Measurements from ENCODE around the gene ZC3H12A.
"Not testable (repeated sequence)": the region's sequence is repeated elsewhere in the genome, so short reads cannot be mapped to it uniquely, and the experiment has no call there.

ZC3H12A gene

GRCh38 chr1:37502791-37503190 is 28.4 kb downstream of the ZC3H12A start:
- DNase-seq, result not testable (repeated sequence)

- DNase-seq, result no peak
Observed at GRCh38 chr1:37506740-37507139, 32.4 kb downstream of the ZC3H12A start.

- peak; percentile 78 for DNase-seq
Observed at GRCh38 chr1:37509181-37509580, 34.8 kb downstream of the ZC3H12A start.

GRCh38 chr1:37513795-37514349 is 39.5 kb downstream of the ZC3H12A start:
- DNase-seq, result peak; percentile 38

GRCh38 chr1:37514350-37515184 is 40.2 kb downstream of the ZC3H12A start, which contains the start of gene MEAF6:
Gene MEAF6 (minus strand): TSS chr1:37514766. CDS start chr1:37514746, 20 bp downstream.
- DNase-seq, result peak; percentile 93

- DNase-seq, result peak; percentile 16
Observed at GRCh38 chr1:37515185-37516034, 41.0 kb downstream of the ZC3H12A start.

- DNase-seq, result no peak
Observed at GRCh38 chr1:37517569-37517968, 43.2 kb downstream of the ZC3H12A start.

- not testable (repeated sequence) for DNase-seq
Observed at GRCh38 chr1:37518241-37518640, 43.9 kb downstream of the ZC3H12A start.

- not testable (repeated sequence) for DNase-seq
Observed at GRCh38 chr1:37518929-37519328, 44.5 kb downstream of the ZC3H12A start.

- DNase-seq, result no peak
Observed at GRCh38 chr1:37519613-37520012, 45.2 kb downstream of the ZC3H12A start.

- DNase-seq, result not testable (repeated sequence)
Observed at GRCh38 chr1:37529888-37530287, 55.5 kb downstream of the ZC3H12A start.

- DNase-seq, result not testable (repeated sequence)
Observed at GRCh38 chr1:37532418-37533156, 58.2 kb downstream of the ZC3H12A start.

GRCh38 chr1:37533317-37534093 is 59.1 kb downstream of the ZC3H12A start:
- no peak for DNase-seq

Measured in hematopoietic multipotent progenitor cell treated with erythropoietin and hydrocortisone succinate and interleukin-3 and kit ligand, for 4 days (in vitro differentiated cells).